HG03571 (cell line): ENCODE data around the gene CIB4.
"Not testable (repeated sequence)": the region's sequence is repeated elsewhere in the genome, so short reads cannot be mapped to it uniquely, and the experiment has no call there.

ENCODE experiments used
- ATAC-seq: cut with Tn5 transposase; IDR thresholded peaks from one replicate; pipeline ENCODE4 v1.9.1; 2021; ENCODE audit not compliant: unreplicated experiment

The CIB4 gene

DNA sequence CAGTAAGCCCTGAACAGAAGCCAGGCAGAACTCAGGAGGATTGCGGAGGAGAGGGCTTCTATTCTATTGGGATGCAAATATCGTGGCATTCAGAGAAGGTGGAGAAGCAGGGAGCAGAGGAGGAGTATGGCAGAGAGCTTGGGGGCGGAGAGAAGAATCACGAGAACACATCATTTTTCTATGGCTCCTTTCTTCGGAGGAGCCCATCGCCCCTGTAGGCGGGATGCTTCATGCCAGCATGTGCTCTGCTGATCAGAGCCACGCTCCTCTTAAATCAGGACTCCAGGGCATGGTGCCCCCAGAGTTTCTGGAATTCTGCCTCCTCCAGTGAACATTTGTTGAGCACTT is 71.1 kb downstream of the CIB4 start:
- no peak for ATAC-seq

GRCh38 chr2:26569216-26570082 is 71.7 kb downstream of the CIB4 start:
- no peak for ATAC-seq

- no peak for ATAC-seq
Observed at GRCh38 chr2:26568076-26568890, 72.9 kb downstream of the CIB4 start.

DNA sequence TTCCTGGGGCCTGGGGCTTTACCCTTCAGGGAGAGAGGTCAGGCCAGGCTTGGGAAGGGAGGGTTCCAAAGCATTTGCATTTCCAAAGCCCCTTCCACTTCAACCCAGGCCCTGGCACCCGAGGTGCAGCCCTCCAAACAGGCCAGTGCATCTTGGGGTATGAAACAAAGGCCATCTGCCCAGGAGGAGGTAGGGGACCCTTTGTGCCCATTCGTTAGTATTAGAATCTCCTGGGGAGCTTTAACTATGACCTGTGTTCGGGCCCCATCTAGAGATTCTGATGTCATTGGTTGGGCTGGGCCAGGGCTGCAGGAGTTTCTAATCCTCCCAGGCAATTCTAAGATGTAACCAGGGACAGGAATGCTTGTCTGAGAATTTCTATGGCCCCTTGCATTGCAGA is 73.6 kb downstream of the CIB4 start:
- ATAC-seq, result no peak

GRCh38 chr2:26566731-26567130 is 74.4 kb downstream of the CIB4 start:
- ATAC-seq, result not testable (repeated sequence)

GRCh38 chr2:26566081-26566375 is 75.1 kb downstream of the CIB4 start:
- ATAC-seq, result no peak

- no peak for ATAC-seq
Observed at GRCh38 chr2:26564121-26564644, 77.0 kb downstream of the CIB4 start.

- ATAC-seq, result no peak
Observed at GRCh38 chr2:26563686-26564085, 77.5 kb downstream of the CIB4 start.

- ATAC-seq, result no peak
Observed at GRCh38 chr2:26562811-26563645, 78.1 kb downstream of the CIB4 start.

- no peak for ATAC-seq
Observed at GRCh38 chr2:26561918-26562810, 79.0 kb downstream of the CIB4 start.

GRCh38 chr2:26561376-26561775 is 79.8 kb downstream of the CIB4 start:
- ATAC-seq, result no peak

DNA sequence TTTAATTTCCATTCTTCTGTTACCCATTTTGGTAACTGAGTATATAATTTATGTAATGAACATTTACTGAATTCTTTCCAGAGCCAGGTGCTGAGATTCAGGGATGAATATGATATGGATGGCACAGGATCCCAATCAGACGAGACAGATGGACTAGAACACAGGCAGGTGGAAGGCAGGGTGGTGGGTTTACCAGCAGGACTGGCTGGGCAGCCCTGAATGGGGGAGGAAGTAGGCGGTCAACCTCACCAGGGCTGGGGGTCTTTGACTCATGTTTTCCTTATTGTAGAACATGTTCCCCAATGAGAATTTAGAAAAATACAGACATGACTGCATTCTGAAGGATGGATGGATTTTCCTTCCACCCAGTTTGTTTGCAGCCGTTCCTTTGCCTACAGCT is 80.3 kb downstream of the CIB4 start:
- ATAC-seq, result no peak

DNA sequence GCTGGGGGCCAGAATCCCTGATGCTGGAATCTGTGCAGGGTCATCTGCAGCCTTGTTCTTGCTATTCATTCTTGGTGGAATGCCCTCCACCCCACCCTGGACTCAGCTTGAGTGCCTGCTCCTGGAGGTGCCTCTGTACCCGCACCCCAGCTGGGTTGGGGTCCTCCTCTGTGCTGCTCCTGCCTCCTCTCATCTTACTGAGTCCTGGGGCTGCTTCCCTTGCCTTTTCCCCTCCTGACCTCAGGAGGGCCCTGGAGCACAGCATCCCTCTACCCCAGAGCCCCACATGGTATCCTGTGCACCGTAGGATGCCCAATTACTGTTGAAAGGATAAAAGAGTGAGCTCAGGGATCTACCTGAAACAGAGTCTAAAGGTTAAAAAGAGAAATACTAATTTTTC is 81.6 kb downstream of the CIB4 start:
- no peak for ATAC-seq

GRCh38 chr2:26559044-26559405 is 82.1 kb downstream of the CIB4 start:
- no peak for ATAC-seq

- ATAC-seq, result no peak
Observed at GRCh38 chr2:26558271-26559043, 82.7 kb downstream of the CIB4 start.

- ATAC-seq, result no peak
Observed at GRCh38 chr2:26557244-26557925, 83.8 kb downstream of the CIB4 start.

DNA sequence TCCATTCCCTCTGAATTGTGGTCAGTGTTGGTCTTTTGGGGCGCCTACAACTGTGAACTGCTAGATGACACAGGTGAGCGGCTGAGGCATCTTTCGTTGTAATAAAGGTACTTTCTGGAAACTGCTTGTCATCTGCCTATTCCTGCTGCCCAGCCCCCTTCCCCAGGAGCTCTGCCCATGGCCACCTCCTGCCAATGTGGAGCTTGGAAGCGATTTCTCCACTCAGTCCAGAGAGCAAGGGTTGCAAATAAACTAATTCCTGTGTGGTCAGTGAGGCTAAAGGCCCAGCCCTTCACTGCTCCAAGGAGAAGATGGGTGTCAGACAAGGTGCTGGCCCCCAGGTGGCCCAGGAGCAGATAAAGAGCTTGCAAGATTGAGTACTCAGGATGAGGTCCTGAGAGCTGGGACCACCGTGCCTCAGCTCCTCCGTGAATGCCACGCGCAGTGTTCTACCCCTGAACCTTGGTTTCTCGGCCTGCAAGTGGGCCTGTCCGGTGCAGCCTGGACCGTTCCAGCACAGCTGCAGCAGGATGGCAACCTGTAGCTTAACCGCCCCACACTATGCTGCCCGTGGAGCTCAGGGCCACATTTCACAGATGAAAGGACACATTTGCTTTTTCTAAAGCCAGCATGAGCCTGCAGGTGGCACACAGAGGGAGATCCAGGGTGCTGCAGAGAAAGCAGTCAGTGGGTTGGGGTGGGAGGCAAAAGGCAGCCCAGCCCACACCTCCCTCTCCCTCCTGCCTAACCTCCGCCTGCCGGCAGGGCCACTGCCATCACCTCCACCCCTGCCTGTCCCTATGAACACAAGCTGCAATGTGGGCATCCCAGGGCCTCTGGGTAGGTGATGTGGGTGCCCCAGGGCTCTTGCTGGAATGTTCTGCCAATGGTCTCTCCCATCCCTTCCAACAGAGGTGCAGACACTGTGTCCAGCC is 84.6 kb downstream of the CIB4 start:
- no peak for ATAC-seq
